H1 (cell line): Measurements from ENCODE around the gene PCSK9. TPM values are rescaled to one million over a fixed set of nuclear protein-coding genes. Genes with fewer than 3 reads are reported as not detected.

Source experiments
- SAP30 ChIP-seq: fragments of 300-600 bp; sonication (generic); IDR thresholded peaks from 2 replicates; pipeline ENCODE4 v1.7.1; 2012; ENCODE audit warnings: low read length, moderate library complexity, mild to moderate bottlenecking, inconsistent platforms; ENCODE audit not compliant: insufficient read depth, insufficient replicate concordance
- polyA plus RNA-seq, 7 experiments: library from polyadenylated mRNA; depleted of rRNA in 3 of 7; stranded (reverse) in 5 of 7; unstranded in 2 of 7; fragments of >200 nt in 5 of 7; fragments of 200-250 nt in 2 of 7; gene quantifications; 1 replicate in 5 of 7; 2 replicates in 1 of 7; 4 replicates in 1 of 7; pipeline versions ENCODE4 v1.2.1 to v1.2.3, GENCODE V29; 2011 to 2013; ENCODE audit warnings: missing spikeins in 2 of 7, mixed read lengths in 2 of 7
- total RNA-seq: library from RNA; stranded (reverse); fragmentation: NEBNext Ultra II Directional; extraction: Animal tissue kit (Norgen Biotek cat#: 25700); gene quantifications from 2 replicates; pipeline ENCODE4 v1.2.1, GENCODE V29; 2021

Gene PCSK9
- total and polyA plus RNA-seq, 2 of the 8 experiments (the other 6 are each of a cell fraction or from before 2014, with no cell fraction given): 22.3 to 32.3 TPM

- TF ChIP-seq SAP30: no peak
Measured at GRCh38 chr1:55018395-55018794, 21.0 kb upstream of the PCSK9 start (continued).
